Stomach smooth muscle (tissue), 2 donors: ENCODE measurements around the gene RNMT.
A peak's percentile ranks its signal among the peaks of the same experiment; 100 is the strongest.

ENCODE experiments used
- H3K27ac ChIP-seq: one replicate; pipeline ENCODE4 v1.7.0; 2013; ENCODE audit warnings: mild to moderate bottlenecking, low read length, inconsistent platforms
- H3K27me3 ChIP-seq, 2 donors: one replicate each; pipeline ENCODE4 v1.7.0; 2013; ENCODE audit warnings: low read length in 2 of 2; ENCODE audit not compliant: insufficient read depth in 2 of 2, control insufficient read depth in 1 of 2
- H3K36me3 ChIP-seq, 2 donors: one replicate each; pipeline ENCODE4 v1.7.0; 2013; ENCODE audit warnings: low read length in 2 of 2; ENCODE audit not compliant: control insufficient read depth in 2 of 2, insufficient read depth in 2 of 2
- H3K4me1 ChIP-seq: one replicate; pipeline ENCODE4 v1.7.0; 2013; ENCODE audit warnings: low read length; ENCODE audit not compliant: control insufficient read depth, insufficient read depth
- H3K4me3 ChIP-seq, 2 donors: one replicate each; pipeline ENCODE4 v1.7.0; 2013; ENCODE audit warnings: low read length in 2 of 2
- H3K9ac ChIP-seq, 2 donors: one replicate each; pipeline ENCODE4 v1.7.0; 2013; ENCODE audit warnings: low read length in 2 of 2, mild to moderate bottlenecking in 1 of 2
- H3K9me3 ChIP-seq, 2 donors: one replicate each; pipeline ENCODE4 v1.7.0; 2013; ENCODE audit warnings: low read length in 2 of 2; ENCODE audit not compliant: control insufficient read depth in 2 of 2
- donor health status: healthy.
- donor health status: Pancreatic carcinoma.

RNMT gene

GRCh38 chr18:13796515-13796914 lies 70.0 kb downstream of the RNMT start:
- Histone ChIP-seq H3K9me3 (no peaks in the 10 kb centered on the region), H3K27ac (no peak overlapping the region), H3K36me3 (no peaks in the 10 kb centered on the region), H3K4me3 (no peak overlapping the region), H3K4me1 (peaks cover 7% of the 10 kb centered on the region), H3K27me3 (peaks cover 12 to 17% of the 10 kb centered on the region in 2 donors), H3K9ac (no peak overlapping the region)

- no peak overlapping the region for H3K9ac ChIP-seq
- H3K9me3 ChIP-seq = no peaks in the 10 kb centered on the region
- H3K27ac ChIP-seq = no peak overlapping the region
- peaks cover 12 to 20% of the 10 kb centered on the region in 2 donors for H3K27me3 ChIP-seq
- peaks cover 7% of the 10 kb centered on the region for H3K4me1 ChIP-seq
- H3K36me3 ChIP-seq = no peaks in the 10 kb centered on the region
- no peak overlapping the region for H3K4me3 ChIP-seq
These were observed 70.7 kb downstream of the RNMT start for GRCh38 chr18:13797157-13797611.

- Histone ChIP-seq H3K27me3 (peaks cover 16 to 28% of the 10 kb centered on the region in 2 donors), H3K4me3 (no peak overlapping the region), H3K27ac (no peak overlapping the region), H3K9ac (no peak overlapping the region), H3K4me1 (peaks cover 7% of the 10 kb centered on the region), H3K36me3 (no peaks in the 10 kb centered on the region), H3K9me3 (no peaks in the 10 kb centered on the region)
These were observed 72.9 kb downstream of the RNMT start for GRCh38 chr18:13799396-13799795.

DNA sequence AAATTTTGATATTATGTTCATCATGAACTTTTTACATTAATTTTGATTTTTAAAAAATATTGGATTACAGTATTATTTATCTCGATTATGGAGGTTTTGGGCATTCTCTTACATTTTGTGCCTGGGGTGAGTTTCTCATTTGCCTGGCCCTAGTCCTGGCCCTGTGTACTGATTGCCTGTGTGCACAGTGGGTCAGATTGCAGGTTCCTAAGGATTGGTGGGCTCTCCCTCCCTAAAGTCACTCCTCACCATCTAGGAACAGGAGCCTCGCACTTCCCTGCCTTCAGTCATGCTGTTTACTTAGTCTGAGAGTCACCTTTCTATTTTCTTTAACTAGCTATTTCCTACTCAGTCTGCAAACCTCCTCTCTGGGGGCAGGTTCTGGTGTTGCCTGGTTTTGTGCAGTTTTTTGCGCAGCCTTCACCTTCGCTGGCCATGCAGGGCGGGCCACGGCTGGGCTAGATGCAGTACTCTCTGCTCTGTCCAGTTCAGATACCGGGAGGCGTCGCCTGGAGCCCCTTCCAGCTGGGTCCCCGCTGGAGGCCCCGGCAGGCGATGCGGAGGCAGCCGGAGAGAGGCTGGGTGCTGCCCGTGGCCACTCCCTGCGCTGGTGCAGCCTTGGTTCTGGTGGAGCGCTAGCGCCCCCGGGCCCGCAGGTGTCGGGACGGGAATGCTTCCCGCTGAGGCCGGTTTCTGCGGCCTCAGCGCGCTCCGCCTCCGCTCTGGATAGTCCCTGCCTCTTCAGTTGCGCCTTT lies 74.2 kb downstream of the RNMT start:
- peak overlapping the region; percentile 60 to 65 for H3K4me3 ChIP-seq
- H3K4me1 ChIP-seq = peaks cover 7% of the 10 kb centered on the region
- no peak overlapping the region for H3K27ac ChIP-seq
- H3K9ac ChIP-seq = peak overlapping the region in 1 of 2 donors; percentile 36
- H3K36me3 ChIP-seq = no peaks in the 10 kb centered on the region
- peaks cover 16 to 32% of the 10 kb centered on the region in 2 donors for H3K27me3 ChIP-seq
- no peaks in the 10 kb centered on the region for H3K9me3 ChIP-seq

DNA sequence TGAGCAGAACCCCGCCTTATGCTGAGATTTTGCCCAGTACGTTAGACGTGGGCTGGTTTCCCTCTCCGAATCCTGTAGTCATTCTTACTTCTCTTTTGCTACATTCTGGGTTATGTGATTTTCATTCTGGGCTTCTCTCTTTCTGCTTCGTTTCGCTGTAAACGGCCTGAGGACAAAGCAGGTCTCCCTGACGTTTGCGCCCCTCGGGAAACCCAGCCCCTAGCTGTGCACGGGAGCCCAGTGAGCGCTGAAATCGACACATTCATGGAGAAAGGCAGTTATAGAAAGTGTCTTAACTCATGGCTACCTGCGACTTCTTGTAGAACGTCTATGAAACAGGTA lies 74.8 kb downstream of the RNMT start:
- H3K4me3 ChIP-seq = peak overlapping the region; percentile 60 to 65
- no peaks in the 10 kb centered on the region for H3K9me3 ChIP-seq
- H3K9ac ChIP-seq = peak overlapping the region in 1 of 2 donors; percentile 36

GRCh38 chr18:13804305-13804704 lies 77.8 kb downstream of the RNMT start:
- H3K4me3 ChIP-seq = no peak overlapping the region
- peaks cover 7% of the 10 kb centered on the region for H3K4me1 ChIP-seq
- H3K9me3 ChIP-seq = no peaks in the 10 kb centered on the region
- no peak overlapping the region for H3K27ac ChIP-seq
- no peaks in the 10 kb centered on the region for H3K36me3 ChIP-seq
- peaks cover 7 to 22% of the 10 kb centered on the region in 2 donors for H3K27me3 ChIP-seq
- no peak overlapping the region for H3K9ac ChIP-seq

More for the DNA sequence above, 74.8 kb downstream of the RNMT start:
- Histone ChIP-seq H3K4me1 (peaks cover 7% of the 10 kb centered on the region), H3K27ac (no peak overlapping the region), H3K27me3 (peaks cover 16 to 32% of the 10 kb centered on the region in 2 donors), H3K36me3 (no peaks in the 10 kb centered on the region)

- no peak overlapping the region for H3K27ac ChIP-seq
- no peak overlapping the region for H3K9ac ChIP-seq
- H3K9me3 ChIP-seq = no peaks in the 10 kb centered on the region
- H3K36me3 ChIP-seq = no peaks in the 10 kb centered on the region
- H3K4me1 ChIP-seq = no peaks in the 10 kb centered on the region
- H3K27me3 ChIP-seq = peaks cover 0 to 12% of the 10 kb centered on the region in 2 donors
- no peak overlapping the region for H3K4me3 ChIP-seq
These were observed 82.0 kb downstream of the RNMT start for GRCh38 chr18:13808294-13809042.

GRCh38 chr18:13809043-13809430 lies 82.6 kb downstream of the RNMT start:
- Histone ChIP-seq H3K27me3 (peaks cover 0 to 10% of the 10 kb centered on the region in 2 donors), H3K27ac (no peak overlapping the region), H3K4me3 (no peak overlapping the region), H3K9me3 (no peaks in the 10 kb centered on the region), H3K36me3 (no peaks in the 10 kb centered on the region), H3K9ac (no peak overlapping the region), H3K4me1 (no peaks in the 10 kb centered on the region)

GRCh38 chr18:13809531-13810255 lies 83.2 kb downstream of the RNMT start:
- Histone ChIP-seq H3K4me1 (no peaks in the 10 kb centered on the region), H3K4me3 (no peak overlapping the region), H3K9ac (no peak overlapping the region), H3K27ac (no peak overlapping the region), H3K9me3 (no peaks in the 10 kb centered on the region), H3K36me3 (no peaks in the 10 kb centered on the region), H3K27me3 (peaks cover 0 to 3% of the 10 kb centered on the region in 2 donors)

GRCh38 chr18:13810950-13811485 lies 84.5 kb downstream of the RNMT start:
- Histone ChIP-seq H3K36me3 (no peaks in the 10 kb centered on the region), H3K27me3 (peaks cover 0 to 3% of the 10 kb centered on the region in 2 donors), H3K27ac (no peak overlapping the region), H3K4me1 (no peaks in the 10 kb centered on the region), H3K9me3 (no peaks in the 10 kb centered on the region), H3K4me3 (no peak overlapping the region), H3K9ac (no peak overlapping the region)
